Brain pericyte (primary cell): ENCODE results near the gene RTN4R.

ENCODE experiments used
- DNase-seq: peaks from one replicate; pipeline ENCODE4 v3.0.0-alpha.2; 2012; ENCODE audit warnings: low read depth, low spot score

Gene RTN4R

DNA sequence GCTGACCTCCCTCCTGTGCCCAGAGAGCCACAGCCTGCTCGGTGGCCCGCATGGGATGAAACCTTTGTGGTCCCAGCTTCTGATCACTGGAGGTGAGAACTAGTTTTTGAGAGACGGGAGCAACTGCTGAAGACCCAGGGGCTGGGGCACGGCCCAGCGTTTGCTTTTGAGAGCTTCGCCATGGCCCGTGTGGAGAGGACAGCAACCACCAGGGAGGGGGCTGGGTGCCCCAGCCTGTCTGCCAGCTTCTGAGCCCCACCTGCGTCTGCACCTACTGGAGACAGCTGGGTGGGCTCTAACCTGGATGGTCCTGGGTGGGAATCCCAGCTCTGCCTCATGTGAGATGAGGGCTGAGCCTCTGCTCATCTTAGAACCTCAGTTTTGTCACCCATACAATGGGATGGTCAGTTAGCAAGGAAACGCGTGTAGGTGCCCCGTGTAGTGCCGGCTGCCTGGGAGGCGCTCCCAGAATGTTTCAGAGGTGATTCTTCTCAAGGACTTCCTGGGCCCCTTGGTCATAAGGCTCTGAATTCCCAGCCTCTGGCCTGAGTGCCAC, 66.2 kb downstream of the RTN4R start:
- no peak for DNase-seq

DNA sequence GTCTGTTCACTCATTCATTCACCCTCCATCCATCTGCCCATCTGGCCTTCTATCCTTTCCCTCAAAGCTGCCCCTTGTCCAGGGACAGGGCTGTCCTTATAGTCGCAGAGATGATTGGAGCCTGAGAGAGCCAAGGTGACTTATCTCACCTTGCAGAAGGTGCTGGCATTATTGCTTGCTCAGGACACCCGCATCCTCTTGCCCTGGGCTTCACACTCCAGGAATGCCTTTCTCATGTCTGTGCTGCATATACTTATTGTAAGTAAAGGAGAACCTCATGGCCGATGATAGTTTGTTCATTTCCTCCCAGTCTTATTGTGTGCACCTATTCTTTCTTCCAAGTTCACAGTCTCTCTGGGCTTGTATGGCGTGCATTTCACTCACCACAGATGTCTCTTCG, 68.2 kb downstream of the RTN4R start:
- no peak for DNase-seq

DNA sequence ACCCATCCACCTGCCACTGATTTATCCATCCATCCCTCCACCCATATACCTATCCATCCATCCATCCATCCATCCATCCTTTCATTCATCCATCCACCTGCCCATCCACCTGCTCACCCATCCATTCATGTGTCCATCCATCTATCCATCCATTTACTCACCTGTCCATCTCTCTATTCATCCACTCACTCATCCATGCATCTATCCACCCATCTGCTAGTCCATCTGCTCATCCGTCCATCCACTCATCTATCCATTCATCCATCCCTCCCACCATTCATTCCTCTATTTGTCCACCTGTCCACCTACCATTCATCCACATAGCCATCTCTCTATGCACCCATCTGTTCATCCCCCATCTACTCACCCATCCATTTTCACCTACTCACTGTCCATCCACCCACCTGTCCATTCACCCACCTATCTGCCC, 68.7 kb downstream of the RTN4R start:
- DNase-seq = no peak

DNA sequence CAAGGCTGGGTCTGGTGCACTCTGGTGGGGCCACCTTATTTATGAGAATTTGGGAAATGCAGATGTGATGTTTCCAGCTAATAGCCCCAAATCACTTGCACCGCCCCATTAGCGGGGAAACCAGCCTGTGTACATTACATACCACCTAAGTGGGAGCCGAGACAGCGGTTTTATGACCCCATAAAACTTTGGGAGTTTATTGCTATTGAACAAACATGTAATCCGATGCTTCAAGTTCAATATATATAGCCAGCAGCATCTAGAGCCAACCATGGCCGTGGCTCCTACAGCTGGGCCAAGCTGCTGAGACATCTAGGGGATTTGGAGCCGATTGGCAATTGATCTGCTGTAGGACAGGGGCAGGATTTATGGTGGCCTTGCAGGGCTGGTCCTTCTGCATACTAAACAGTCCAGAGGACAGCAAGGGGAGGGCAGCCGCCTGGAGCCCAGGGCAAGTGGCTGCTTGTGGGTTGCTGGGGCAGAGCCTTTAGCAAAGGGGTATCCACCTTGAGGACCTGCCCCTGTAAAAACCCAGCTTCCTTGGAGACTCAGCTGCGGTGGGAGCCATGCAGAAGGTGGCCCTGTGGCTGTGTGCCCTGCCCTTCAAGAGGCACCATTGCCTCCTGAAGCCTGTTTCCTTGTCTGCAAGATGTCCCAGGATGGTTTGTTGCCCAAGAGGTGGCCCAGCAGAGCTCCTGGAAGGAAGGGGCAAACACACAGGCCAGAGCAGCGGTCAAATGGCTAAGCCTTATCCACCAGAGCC, 69.4 kb downstream of the RTN4R start:
- DNase-seq = no peak

DNA sequence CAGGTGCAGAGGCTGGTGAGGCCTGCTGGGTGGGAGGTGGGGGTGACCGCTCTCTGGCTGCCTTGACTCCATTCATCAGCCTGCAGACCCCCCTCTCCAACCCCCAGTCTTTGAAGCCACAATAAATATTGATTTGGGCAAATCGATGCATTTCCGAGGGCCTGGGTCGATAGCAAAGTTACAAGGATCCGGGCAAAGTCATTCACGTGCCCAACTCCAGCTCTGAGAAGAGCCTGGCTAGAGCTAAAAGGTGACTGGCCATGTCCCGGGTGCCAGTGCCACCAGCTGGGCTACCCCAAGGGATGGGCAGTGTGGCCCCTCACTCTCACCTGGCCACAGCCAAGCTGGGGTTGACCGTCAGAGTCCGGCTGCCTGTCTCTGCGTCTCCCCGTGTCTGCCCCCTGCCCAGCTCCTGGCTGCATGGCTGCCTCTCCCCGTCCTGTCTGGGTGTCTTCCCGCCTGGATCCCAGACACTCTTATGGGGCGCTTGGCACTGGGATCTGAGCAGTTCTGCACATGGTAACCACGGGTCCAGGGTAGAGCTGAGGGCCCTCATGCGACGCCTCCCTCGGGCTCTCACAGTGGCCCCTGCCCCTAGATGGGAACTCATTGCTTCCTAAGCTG, 70.6 kb downstream of the RTN4R start:
- DNase-seq = no peak

DNA sequence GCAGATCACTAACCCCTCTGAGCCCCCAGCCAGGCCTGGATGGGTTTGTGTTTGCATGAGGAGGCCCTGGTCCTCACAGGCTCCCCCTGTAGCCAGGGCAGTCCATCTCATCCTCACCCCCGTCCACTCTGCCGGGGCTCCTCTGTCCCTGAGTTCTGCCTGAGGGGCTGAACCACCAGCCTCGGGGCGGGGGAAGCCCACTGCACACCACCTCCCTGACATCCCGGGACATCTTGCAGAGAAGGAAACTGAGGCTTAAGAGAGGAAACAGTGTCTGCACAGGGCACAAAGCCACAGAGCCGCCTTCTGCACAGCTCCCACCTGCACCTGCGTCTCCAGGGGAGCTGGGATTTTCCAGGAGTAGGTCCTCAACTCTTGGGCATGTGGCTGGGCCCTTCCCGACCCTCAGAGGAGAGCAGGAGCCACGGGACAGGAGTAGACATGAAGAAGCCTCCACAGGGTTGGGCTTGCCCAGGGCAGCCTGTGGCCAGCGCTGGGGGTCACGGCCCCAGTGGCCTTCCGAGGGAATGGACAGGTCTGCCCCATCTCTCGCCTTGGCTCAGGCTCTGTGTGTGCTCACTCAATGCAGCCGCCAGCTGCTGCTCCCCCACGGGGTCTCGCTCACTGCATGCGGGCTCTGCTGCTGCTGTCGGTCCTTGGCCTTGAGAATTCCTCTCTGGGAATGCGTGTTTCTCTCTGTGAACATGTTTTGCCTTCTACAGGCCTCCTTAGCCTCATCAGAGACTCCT, 71.8 kb downstream of the RTN4R start:
- DNase-seq = no peak

DNA sequence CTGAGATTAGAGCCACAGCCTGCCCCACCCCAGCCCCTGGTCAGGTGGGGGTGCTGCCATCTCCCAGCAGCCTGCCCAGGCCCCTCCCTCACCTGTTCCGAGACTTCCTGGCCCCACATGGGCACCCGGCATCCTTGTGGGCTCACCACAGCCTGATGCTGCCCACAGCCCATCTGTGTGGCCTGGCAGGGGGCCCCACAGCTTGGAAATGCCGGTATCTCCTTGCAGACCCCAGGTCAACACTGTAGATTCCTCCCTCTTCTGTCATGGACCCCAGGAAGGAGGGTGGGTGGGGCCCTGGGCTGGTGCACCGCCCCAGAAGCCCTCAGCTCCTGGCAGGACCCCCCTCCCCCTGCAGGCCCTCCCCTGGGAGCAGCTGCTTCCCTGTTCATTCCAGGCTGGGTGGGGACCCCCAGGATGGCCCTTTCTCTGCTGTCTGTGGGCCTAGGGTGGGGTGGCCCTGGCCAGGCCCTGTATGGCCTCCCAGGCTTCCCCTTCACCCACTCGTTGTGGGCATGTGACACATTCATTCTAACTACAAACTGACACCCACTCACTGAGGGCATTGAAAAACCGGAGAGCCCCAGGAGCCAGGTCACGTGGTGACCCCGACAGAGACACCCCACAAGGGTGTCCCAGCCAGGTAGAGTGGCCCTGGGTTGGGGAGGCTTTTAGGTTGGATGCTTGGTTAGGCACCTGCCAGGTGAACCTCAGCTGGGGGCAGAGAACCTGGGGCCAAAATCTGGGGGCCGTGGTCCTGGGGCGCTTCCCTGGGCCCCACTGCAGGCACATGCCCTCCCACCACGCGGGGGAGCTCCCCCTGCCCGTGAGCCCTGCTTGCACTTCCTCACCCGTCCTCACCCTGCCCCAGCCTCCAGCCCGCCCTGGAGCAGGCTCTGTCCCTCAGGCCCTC, 73.2 kb downstream of the RTN4R start:
- DNase-seq = no peak

DNA sequence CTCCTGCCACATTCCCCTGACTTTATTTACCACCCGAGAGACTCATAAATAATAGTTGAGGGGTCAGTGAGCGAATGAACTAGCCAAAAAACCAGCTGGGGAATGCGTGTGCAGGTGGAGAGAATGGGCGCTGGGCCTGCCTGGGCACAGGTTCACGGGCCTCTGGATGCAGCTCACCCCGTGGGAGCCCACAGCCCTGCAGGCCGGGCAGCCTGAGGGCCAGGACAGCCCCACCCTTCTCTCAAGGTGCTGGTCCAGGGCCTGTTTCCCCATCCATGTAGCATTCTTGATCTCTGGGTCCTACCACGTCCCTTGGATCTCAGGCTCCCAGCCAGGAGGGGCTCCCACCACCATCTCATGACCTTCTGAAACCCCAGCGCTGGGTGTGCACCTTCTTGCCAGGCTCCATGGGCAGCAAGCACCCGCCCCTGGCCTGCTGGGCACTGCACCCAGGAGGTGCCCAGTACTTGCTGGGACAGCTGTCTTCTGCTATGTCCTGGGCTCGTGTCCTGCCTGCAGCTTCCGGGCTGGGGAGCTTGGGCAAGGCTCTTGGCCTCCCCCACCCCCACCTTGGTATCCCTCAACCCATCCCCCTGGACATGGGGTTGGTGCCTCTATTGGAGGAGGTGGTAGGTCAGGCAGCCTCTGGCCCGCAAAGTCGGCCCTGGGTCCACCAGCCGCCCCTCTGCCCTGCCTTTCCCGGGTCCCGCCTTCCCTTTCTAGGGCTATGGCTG, 74.2 kb downstream of the RTN4R start:
- no peak for DNase-seq

DNA sequence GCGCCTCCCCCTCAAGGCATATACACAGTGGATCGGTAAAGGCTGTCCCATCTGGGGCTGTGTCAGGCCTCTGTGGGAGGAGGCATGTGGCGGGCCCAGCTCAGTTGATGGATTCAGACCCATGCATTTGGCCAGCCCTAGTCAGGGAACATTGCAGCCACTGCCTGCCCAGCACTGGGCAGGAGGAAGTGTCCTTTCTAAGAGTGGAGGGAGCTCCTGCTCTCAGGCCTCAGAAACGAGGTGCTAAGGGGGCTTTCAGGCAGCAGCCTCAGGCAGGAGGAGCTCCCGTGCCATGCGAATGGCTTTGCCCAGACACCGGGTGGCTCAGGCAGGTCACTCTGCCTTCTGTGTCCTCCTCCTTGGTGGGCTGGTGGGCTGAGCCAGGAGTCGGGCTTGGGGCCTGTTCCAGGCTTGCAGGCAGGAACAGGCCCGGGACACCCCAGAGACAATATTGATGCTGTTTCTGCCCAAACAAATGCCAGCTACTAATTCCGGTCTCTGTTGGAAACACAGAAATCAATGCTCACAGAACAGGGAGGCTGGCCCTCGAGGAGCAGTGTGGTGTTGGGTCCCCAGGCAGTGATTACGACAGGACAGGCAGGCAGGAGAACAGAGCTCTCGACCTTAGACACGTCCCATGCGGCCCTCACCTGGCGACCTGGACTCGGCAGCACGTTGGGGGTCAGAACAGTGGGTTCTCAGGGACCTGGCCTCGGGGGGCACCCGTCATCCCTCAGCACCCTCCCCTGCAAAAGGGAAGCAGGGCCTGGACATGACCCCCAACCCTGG, 75.0 kb downstream of the RTN4R start:
- no peak for DNase-seq

DNA sequence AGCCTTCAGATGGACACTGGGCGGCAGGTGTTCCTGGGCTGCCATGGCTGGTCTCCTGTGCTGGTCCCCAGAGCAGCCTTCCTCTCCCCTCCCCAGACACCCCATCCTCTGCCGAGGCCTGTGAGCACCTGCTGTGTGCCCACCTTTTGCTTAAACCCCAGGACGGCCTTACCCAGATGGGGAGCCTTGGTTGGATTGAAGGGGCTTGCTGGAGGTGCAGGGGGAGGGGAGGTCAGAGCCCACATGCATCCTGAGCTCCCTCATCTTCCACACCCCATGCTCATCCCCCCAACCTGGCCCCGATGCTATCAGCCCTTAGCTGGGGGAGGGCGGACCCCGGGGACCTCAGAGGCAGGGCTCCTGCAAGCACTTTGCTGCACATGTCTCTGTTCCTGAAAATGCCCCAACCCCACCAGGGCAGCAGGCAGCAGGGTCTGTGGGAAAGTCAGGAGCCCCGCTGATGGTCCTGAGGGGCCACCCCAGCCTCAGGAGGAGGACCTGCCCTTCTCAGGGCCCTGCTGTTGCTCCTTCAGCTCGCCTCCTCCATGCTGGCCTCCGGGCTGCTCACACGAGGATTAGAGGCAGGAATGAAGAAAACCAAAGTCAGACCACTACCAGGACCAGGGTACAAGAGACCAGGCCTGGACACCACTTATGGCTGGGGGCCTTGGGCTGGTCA, 75.7 kb downstream of the RTN4R start:
- no peak for DNase-seq

DNA sequence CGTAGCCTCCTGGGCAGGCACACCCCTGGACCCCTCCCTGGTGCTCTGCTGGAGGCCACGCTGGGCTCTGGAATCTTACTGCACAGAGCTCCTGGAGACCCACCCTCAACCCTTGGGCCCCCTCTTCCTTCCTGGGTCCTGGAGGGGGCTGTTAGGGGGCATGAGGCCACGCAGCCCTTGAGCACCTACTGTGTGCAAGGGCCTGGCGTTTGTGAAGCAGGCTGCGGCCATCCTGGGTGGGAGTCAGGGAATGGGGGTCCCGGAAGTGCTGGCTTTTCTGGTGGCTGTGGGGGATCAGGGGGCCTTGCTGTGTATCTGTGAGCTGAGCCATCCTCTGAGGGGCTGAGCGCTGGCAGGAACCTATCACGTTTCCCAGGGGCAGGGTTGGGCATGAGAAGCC, 76.3 kb downstream of the RTN4R start:
- DNase-seq = no peak
